ENCODE results near the gene COPS9.

DNA sequence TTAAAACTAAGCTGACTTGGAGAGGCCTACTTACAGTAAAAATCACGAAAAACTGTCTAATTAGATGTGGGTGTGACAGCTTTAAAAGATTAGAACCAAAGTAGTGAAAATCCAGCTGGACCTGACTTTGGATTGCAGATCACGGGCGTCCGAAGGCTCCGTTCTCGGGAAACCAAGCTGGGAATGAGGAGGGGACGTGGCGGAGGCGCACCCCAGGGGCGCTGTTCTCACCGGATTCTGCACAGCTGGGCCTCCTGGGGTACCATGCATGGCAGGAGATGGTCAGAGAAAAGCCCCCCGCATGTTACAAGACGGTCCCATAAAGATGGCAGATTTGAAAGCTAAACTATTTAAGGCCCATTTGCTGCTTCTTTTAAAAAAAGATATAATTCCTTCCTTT lies 9.4 kb upstream of the COPS9 start:
- TF ChIP-seq, protein P1, sequence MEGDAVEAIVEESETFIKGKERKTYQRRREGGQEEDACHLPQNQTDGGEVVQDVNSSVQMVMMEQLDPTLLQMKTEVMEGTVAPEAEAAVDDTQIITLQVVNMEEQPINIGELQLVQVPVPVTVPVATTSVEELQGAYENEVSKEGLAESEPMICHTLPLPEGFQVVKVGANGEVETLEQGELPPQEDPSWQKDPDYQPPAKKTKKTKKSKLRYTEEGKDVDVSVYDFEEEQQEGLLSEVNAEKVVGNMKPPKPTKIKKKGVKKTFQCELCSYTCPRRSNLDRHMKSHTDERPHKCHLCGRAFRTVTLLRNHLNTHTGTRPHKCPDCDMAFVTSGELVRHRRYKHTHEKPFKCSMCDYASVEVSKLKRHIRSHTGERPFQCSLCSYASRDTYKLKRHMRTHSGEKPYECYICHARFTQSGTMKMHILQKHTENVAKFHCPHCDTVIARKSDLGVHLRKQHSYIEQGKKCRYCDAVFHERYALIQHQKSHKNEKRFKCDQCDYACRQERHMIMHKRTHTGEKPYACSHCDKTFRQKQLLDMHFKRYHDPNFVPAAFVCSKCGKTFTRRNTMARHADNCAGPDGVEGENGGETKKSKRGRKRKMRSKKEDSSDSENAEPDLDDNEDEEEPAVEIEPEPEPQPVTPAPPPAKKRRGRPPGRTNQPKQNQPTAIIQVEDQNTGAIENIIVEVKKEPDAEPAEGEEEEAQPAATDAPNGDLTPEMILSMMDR (IDR thresholded peaks at IDR 0.05) = no peak
- TF ChIP-seq EZH2 (IDR thresholded peaks at IDR 0.05; ENCODE audit: borderline replicate concordance, insufficient read depth, low read depth, low read length, poor library complexity, severe bottlenecking) = no peak

All from B cell (primary cell).